ENCODE measurements around the gene CIB4.

DNA sequence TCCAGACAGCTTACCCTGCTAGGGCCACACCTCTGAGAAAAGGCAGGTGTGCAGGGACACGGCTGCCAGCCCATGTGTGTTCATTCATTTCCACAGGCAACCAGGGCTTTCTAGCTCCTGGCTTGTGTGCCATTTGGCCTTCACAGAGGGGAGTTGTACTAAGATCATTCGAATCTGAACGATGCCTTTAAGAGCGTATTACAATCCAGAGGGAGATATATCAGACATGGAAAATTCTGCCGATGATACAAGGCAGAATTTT lies 99.0 kb downstream of the CIB4 start:
- no peak for TF ChIP-seq CREB1 (CRISPR knock-in tag; IDR thresholded peaks at IDR 0.05)
- TF ChIP-seq ZNF121 (CRISPR knock-in tag; IDR thresholded peaks at IDR 0.05) = no peak
- TF ChIP-seq CTCF (IDR thresholded peaks at IDR 0.05) = no peak
- TF ChIP-seq, protein P1, sequence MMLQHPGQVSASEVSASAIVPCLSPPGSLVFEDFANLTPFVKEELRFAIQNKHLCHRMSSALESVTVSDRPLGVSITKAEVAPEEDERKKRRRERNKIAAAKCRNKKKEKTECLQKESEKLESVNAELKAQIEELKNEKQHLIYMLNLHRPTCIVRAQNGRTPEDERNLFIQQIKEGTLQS (CRISPR knock-in tag; conservative IDR thresholded peaks at IDR 0.05) = no peak
- TF ChIP-seq JUN (CRISPR knock-in tag; IDR thresholded peaks at IDR 0.05) = no peak
- TF ChIP-seq, protein P2, sequence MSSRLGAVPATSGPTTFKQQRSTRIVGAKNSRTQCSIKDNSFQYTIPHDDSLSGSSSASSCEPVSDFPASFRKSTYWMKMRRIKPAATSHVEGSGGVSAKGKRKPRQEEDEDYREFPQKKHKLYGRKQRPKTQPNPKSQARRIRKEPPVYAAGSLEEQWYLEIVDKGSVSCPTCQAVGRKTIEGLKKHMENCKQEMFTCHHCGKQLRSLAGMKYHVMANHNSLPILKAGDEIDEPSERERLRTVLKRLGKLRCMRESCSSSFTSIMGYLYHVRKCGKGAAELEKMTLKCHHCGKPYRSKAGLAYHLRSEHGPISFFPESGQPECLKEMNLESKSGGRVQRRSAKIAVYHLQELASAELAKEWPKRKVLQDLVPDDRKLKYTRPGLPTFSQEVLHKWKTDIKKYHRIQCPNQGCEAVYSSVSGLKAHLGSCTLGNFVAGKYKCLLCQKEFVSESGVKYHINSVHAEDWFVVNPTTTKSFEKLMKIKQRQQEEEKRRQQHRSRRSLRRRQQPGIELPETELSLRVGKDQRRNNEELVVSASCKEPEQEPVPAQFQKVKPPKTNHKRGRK (CRISPR knock-in tag; IDR thresholded peaks at IDR 0.05; ENCODE audit: borderline replicate concordance) = no peak

Data from WTC11 (cell line).